A673 (cell line): ENCODE measurements around the gene ANKS6.

Experiments used
- CTCF ChIP-seq: fragments of 300-800, 200-600 bp; sonication (generic); conservative IDR thresholded peaks from 2 replicates; pipeline ENCODE4 v1.5.1; 2017; ENCODE audit warnings: low read depth, mild to moderate bottlenecking, antibody characterized with exemption, low read length, moderate library complexity, mixed read lengths
- EZH2 ChIP-seq: fragments of 200-600 bp; sonication (generic); IDR thresholded peaks from 2 replicates; pipeline ENCODE4 v1.6.1; 2017; ENCODE audit warnings: borderline replicate concordance, low read depth, mild to moderate bottlenecking, mixed read lengths, antibody characterized with exemption, low read length; ENCODE audit not compliant: poor library complexity, severe bottlenecking

- TF ChIP-seq CTCF, result no peak
- TF ChIP-seq EZH2, result no peak
Measured at GRCh38 chr9:98846081-98846480, 49.7 kb upstream of the ANKS6 start.
